Neural progenitor cell (in vitro differentiated cells): ENCODE measurements around the gene PEX16. TPM values are rescaled to one million over a fixed set of nuclear protein-coding genes. Genes with fewer than 3 reads are reported as not detected.
"Not testable (repeated sequence)": the region's sequence is repeated elsewhere in the genome, so short reads cannot be mapped to it uniquely, and the experiment has no call there.

Experiments used
- DNase-seq: peaks from one replicate; pipeline ENCODE4 v3.0.0-alpha.2; 2016; ENCODE audit warnings: low spot score
- H2AFZ ChIP-seq: fragments of 200-600 bp; sonication (generic); replicated peaks from 2 replicates; pipeline ENCODE4 v1.6.1; 2016; ENCODE audit warnings: antibody characterized with exemption
- H3F3A ChIP-seq: fragments of 200-600 bp; sonication (generic); 2 replicates; pipeline ENCODE4 v1.6.1; 2016; ENCODE audit warnings: antibody characterized with exemption, low read depth
- H3K27ac ChIP-seq: fragments of 200-600 bp; sonication (generic); 2 replicates; pipeline ENCODE4 v1.5.1; 2016; ENCODE audit warnings: mild to moderate bottlenecking
- H3K27me3 ChIP-seq: fragments of 200-600 bp; sonication (generic); 2 replicates; pipeline ENCODE4 v1.6.1; 2016; ENCODE audit warnings: mild to moderate bottlenecking, moderate library complexity
- H3K36me3 ChIP-seq: fragments of 200-600 bp; sonication (generic); 2 replicates; pipeline ENCODE4 v1.5.1; 2016
- H3K4me1 ChIP-seq: fragments of 200-600 bp; sonication (generic); 2 replicates; pipeline ENCODE4 v1.6.1; 2016; ENCODE audit warnings: mixed run types
- H3K4me2 ChIP-seq: fragments of 200-600 bp; sonication (generic); 2 replicates; pipeline ENCODE4 v1.6.1; 2016
- H3K4me3 ChIP-seq: fragments of 200-600 bp; sonication (generic); 2 replicates; pipeline ENCODE4 v1.5.1; 2016
- H3K79me2 ChIP-seq: fragments of 200-600 bp; sonication (generic); 2 replicates; pipeline ENCODE4 v1.6.1; 2016; ENCODE audit warnings: low read depth
- H3K9ac ChIP-seq: fragments of 200-600 bp; sonication (generic); 2 replicates; pipeline ENCODE4 v1.6.1; 2016
- H3K9me3 ChIP-seq: fragments of 200-600 bp; sonication (generic); 2 replicates; pipeline ENCODE4 v1.5.1; 2016; ENCODE audit warnings: low read depth
- H4K20me1 ChIP-seq: fragments of 200-600 bp; sonication (generic); 2 replicates; pipeline ENCODE4 v1.6.1; 2016; ENCODE audit warnings: low read depth
- H3K27ac Mint-ChIP-seq: 3 replicates; pipeline ENCODE4 v1.8.0; 2021; ENCODE audit warnings: mixed read lengths
- H3K27me3 Mint-ChIP-seq: 2 replicates; pipeline ENCODE4 v1.8.0; 2022; ENCODE audit warnings: low read depth, mild to moderate bottlenecking, inconsistent platforms, moderate library complexity, mixed read lengths; ENCODE audit not compliant: insufficient read depth
- H3K36me3 Mint-ChIP-seq: 3 replicates; pipeline ENCODE4 v1.8.0; 2021; ENCODE audit warnings: mixed read lengths
- H3K4me1 Mint-ChIP-seq: 3 replicates; pipeline ENCODE4 v1.8.0; 2021; ENCODE audit warnings: mixed read lengths
- H3K4me3 Mint-ChIP-seq: 3 replicates; pipeline ENCODE4 v1.8.0; 2021; ENCODE audit warnings: mild to moderate bottlenecking, moderate library complexity, mixed read lengths
- H3K9me3 Mint-ChIP-seq: 3 replicates; pipeline ENCODE4 v1.8.0; 2020; ENCODE audit warnings: mixed read lengths
- CTCF ChIP-seq: fragments of 200-600 bp; sonication (generic); IDR thresholded peaks from 2 replicates; pipeline ENCODE4 v1.5.1; 2017; ENCODE audit warnings: antibody characterized with exemption, mild to moderate bottlenecking
- EZH2 ChIP-seq: fragments of 200-600 bp; sonication (generic); IDR thresholded peaks from 2 replicates; pipeline ENCODE4 v1.6.1; 2017; ENCODE audit warnings: antibody characterized with exemption, mild to moderate bottlenecking, moderate library complexity
- EZH2phosphoT487 ChIP-seq: fragments of 200-600 bp; sonication (generic); IDR thresholded peaks from 2 replicates; pipeline ENCODE4 v1.6.1; 2017; ENCODE audit warnings: antibody characterized with exemption
- total RNA-seq: library from RNA; depleted of rRNA; stranded (reverse); fragments of >200 nt; gene quantifications from 2 replicates; pipeline ENCODE4 v1.2.3, GENCODE V29; 2015; ENCODE audit warnings: low replicate concordance

PEX16 gene
- total RNA-seq, 1 donor from 2014 or later = 11.6 TPM

- peaks cover 17% of the 10 kb centered on the region for H3K4me1 ChIP-seq
- Mint-ChIP-seq H3K36me3 (peaks cover 6% of the 10 kb centered on the region), H3K4me1 (peaks cover 27% of the 10 kb centered on the region), H3K4me3 (no peak overlapping the region), H3K27me3 (peaks cover 13% of the 10 kb centered on the region), H3K9me3 (no peaks in the 10 kb centered on the region), H3K27ac (no peak overlapping the region)
- H3K4me2 ChIP-seq = no peak overlapping the region
- H3K9me3 ChIP-seq = no peaks in the 10 kb centered on the region
- peaks cover 17% of the 10 kb centered on the region for H3F3A ChIP-seq
- H3K36me3 ChIP-seq = no peaks in the 10 kb centered on the region
- DNase-seq = no peak
- H3K27ac ChIP-seq = no peak overlapping the region
- H2AFZ ChIP-seq = no peak overlapping the region
- no peak overlapping the region for H3K9ac ChIP-seq
- TF ChIP-seq EZH2 (no peak), CTCF (no peak), EZH2phosphoT487 (no peak)
- peaks cover 33% of the 10 kb centered on the region for H4K20me1 ChIP-seq
- H3K79me2 ChIP-seq = no peaks in the 10 kb centered on the region
- peaks cover 12% of the 10 kb centered on the region for H3K27me3 ChIP-seq
- no peak overlapping the region for H3K4me3 ChIP-seq
Observed at GRCh38 chr11:45902452-45903380, 15.0 kb downstream of the PEX16 start.

DNA sequence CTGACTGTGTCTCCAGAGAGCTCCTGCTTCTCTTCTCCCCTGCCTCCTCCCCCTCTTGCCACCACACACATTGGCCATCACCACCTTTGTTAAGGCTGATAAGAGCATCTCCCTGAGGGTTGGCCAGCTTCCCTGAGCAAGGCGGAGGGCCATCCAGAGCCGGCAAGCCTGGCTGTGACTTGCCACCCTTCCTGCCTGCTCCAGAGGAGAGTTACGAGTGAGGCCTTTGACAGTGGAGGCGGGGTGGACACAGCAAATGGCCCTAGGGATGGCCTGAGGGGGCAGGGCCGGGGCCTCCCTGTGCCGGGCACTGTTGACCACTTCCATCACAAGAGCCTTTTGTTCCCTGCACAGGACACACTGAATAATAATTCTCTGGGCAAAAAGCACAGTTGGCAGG, 16.1 kb downstream of the PEX16 start:
- DNase-seq = no peak
- no peaks in the 10 kb centered on the region for H3K36me3 ChIP-seq
- H2AFZ ChIP-seq = no peak overlapping the region
- peak overlapping the region; percentile 93 for H3K4me3 Mint-ChIP-seq
- H3K9ac ChIP-seq = no peak overlapping the region
- H3F3A ChIP-seq = peaks cover 23% of the 10 kb centered on the region
- peaks cover 12% of the 10 kb centered on the region for H3K27me3 ChIP-seq
- no peak overlapping the region for H3K27ac Mint-ChIP-seq
- H3K79me2 ChIP-seq = no peaks in the 10 kb centered on the region
- no peak overlapping the region for H3K4me2 ChIP-seq
- H3K4me1 Mint-ChIP-seq = peaks cover 31% of the 10 kb centered on the region
- peaks cover 41% of the 10 kb centered on the region for H4K20me1 ChIP-seq
- H3K27me3 Mint-ChIP-seq = peaks cover 14% of the 10 kb centered on the region
- no peak overlapping the region for H3K4me3 ChIP-seq
- H3K4me1 ChIP-seq = peaks cover 23% of the 10 kb centered on the region
- H3K9me3 Mint-ChIP-seq = no peaks in the 10 kb centered on the region
- no peak for TF ChIP-seq EZH2
- TF ChIP-seq CTCF = no peak
- no peak for TF ChIP-seq EZH2phosphoT487
- H3K36me3 Mint-ChIP-seq = peaks cover 4% of the 10 kb centered on the region
- no peaks in the 10 kb centered on the region for H3K9me3 ChIP-seq
- H3K27ac ChIP-seq = no peak overlapping the region

DNA sequence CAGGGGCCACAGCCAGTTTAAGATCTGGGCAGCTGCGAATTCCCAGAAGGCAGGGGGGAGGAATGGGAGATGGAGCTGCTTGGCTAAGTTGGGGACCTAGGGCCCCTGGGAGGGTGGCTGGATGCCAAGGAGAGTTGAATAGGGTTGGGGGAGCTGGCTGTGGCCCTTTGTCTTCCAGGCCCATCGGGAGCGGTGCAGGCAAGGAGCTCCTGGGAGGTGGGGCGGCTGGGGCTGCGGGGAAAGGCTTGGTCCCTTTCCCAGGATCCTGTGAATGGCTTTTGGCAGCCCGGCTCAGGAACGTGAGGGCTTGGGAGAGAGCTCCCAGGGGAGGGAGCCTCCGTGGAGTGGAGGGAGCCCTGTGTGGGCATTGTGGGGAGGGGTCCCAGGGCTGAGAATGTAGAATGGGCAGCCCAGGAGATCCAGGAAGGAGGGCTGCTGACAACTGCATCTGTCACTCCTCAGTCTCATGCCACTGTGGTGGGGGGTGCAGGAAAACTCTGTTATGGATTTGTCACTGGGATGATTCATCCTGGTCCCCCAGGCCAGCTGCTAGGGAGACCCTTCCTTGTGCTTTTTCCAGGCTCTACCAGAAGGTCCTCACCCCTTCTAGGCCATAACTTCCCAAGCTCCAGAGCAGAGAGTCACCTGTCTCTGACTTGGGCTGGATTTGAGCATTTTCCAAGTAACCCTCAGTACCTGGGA, 16.6 kb downstream of the PEX16 start:
- Histone ChIP-seq H3K27ac (no peak overlapping the region), H3K4me3 (peak overlapping the region; percentile 65), H3K9me3 (no peaks in the 10 kb centered on the region), H3K36me3 (no peaks in the 10 kb centered on the region), H3K4me2 (peak overlapping the region; percentile 100), H3K4me1 (peaks cover 29% of the 10 kb centered on the region), H3K79me2 (no peaks in the 10 kb centered on the region), H2AFZ (no peak overlapping the region), H3F3A (peaks cover 29% of the 10 kb centered on the region), H4K20me1 (peaks cover 47% of the 10 kb centered on the region), H3K9ac (no peak overlapping the region), H3K27me3 (peaks cover 12% of the 10 kb centered on the region)
- H3K9me3 Mint-ChIP-seq = no peaks in the 10 kb centered on the region
- peaks cover 2% of the 10 kb centered on the region for H3K36me3 Mint-ChIP-seq
- H3K4me1 Mint-ChIP-seq = peaks cover 35% of the 10 kb centered on the region
- DNase-seq = peak; percentile 48
- peaks cover 9% of the 10 kb centered on the region for H3K27me3 Mint-ChIP-seq
- H3K4me3 Mint-ChIP-seq = peak overlapping the region; percentile 93
- TF ChIP-seq EZH2 (no peak), EZH2phosphoT487 (no peak), CTCF (no peak)
- peak overlapping the region; percentile 65 for H3K27ac Mint-ChIP-seq

DNA sequence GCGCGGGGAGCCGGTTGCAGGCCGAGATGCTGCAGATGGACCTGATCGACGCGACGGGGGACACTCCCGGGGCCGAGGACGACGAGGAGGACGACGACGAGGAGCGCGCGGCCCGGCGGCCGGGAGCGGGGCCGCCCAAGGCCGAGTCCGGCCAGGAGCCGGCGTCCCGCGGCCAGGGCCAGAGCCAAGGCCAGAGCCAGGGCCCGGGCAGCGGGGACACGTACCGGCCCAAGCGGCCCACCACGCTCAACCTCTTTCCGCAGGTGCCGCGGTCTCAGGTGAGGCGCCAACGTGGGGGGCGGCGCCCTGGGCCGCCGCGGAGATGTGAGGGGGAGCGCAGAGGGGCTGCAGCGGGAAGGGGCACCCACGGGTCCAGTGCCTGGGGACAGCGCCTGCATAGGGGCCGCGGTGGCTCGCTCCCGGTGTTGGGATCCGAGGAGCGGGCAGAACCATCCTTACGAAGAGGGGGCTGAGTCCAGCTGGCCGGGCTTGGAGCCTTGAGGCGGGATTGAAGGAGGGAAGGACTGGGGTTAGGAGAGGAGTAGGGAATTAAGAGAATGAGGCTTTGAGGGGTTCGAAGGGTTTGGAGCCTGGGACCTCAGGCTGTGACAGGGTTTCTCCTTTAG, 17.4 kb downstream of the PEX16 start:
- H3K27me3 Mint-ChIP-seq, H3K9me3 Mint-ChIP-seq, H3K36me3 ChIP-seq, H3K36me3 Mint-ChIP-seq, H3K79me2 ChIP-seq, H3K27ac ChIP-seq, H3K9me3 ChIP-seq, H3K9ac ChIP-seq, H2AFZ ChIP-seq: not testable (repeated sequence)
- Histone ChIP-seq H3F3A (peaks cover 30% of the 10 kb centered on the region), H3K4me2 (peak overlapping the region; percentile 100), H3K4me3 (peak overlapping the region; percentile 65), H4K20me1 (peaks cover 52% of the 10 kb centered on the region), H3K27me3 (peaks cover 12% of the 10 kb centered on the region), H3K4me1 (peaks cover 31% of the 10 kb centered on the region)
- peak; percentile 47 for DNase-seq
- peak overlapping the region; percentile 93 for H3K4me3 Mint-ChIP-seq
- peak overlapping the region; percentile 65 for H3K27ac Mint-ChIP-seq
- H3K4me1 Mint-ChIP-seq = peaks cover 38% of the 10 kb centered on the region
